Common myeloid progenitor, CD34-positive (primary cell): ENCODE measurements around the gene TNRC6B.

ENCODE experiments used
- CTCF ChIA-PET: fragments of 350-600 bp; sonication (Branson Sonifier 250); formaldehyde crosslinking; loops from one replicate; lab custom pipeline; 2021; ENCODE audit warnings: antibody characterized with exemption; lab: Charles Lee
- POLR2A ChIA-PET: fragments of 350-600 bp; sonication (Branson Sonifier 250); formaldehyde crosslinking; loops from one replicate; lab custom pipeline; 2021; ENCODE audit warnings: antibody characterized with exemption; lab: Charles Lee
- DNase-seq, 3 donors: peaks; one replicate each; pipeline versions ENCODE4 v3.0.0 to v3.0.0-alpha.2; 2013
- H3K27ac ChIP-seq, 2 experiments: 1 replicate in 1 of 2; 2 replicates in 1 of 2; pipeline ENCODE4 v1.7.0; 2013; ENCODE audit warnings: inconsistent platforms in 2 of 2, low read length in 2 of 2, mild to moderate bottlenecking in 2 of 2, low read depth in 1 of 2, moderate library complexity in 1 of 2; ENCODE audit not compliant: severe bottlenecking in 2 of 2, insufficient read depth in 1 of 2, poor library complexity in 1 of 2
- H3K27me3 ChIP-seq, 5 experiments: replicated peaks in 2 of 5; 1 replicate in 3 of 5; 2 replicates in 2 of 5; pipeline versions ENCODE4 v1.6.1 to v1.7.0; 2013; ENCODE audit warnings: low read length in 4 of 5, mild to moderate bottlenecking in 2 of 5, moderate library complexity in 2 of 5, inconsistent platforms in 1 of 5; ENCODE audit not compliant: insufficient read depth in 5 of 5, control insufficient read depth in 4 of 5
- H3K36me3 ChIP-seq, 4 experiments: 1 replicate in 2 of 4; 2 replicates in 2 of 4; pipeline versions ENCODE4 v1.6.1 to v1.7.0; 2013; ENCODE audit warnings: low read length in 3 of 4, control low read depth in 1 of 4, mild to moderate bottlenecking in 1 of 4; ENCODE audit not compliant: control insufficient read depth in 4 of 4, insufficient read depth in 4 of 4
- H3K4me1 ChIP-seq, 4 experiments: 1 replicate in 3 of 4; 2 replicates in 1 of 4; pipeline versions ENCODE4 v1.6.1 to v1.7.1; 2013; ENCODE audit warnings: low read length in 3 of 4, mild to moderate bottlenecking in 3 of 4, control low read depth in 1 of 4, inconsistent platforms in 1 of 4, moderate library complexity in 1 of 4; ENCODE audit not compliant: control insufficient read depth in 4 of 4, insufficient read depth in 4 of 4; ENCODE audit errors: control extremely low read depth in 1 of 4
- H3K4me3 ChIP-seq, 7 experiments: 1 replicate in 4 of 7; 2 replicates in 3 of 7; pipeline versions ENCODE4 v1.5.1 to v1.7.0; 2013; ENCODE audit warnings: mild to moderate bottlenecking in 7 of 7, low read length in 6 of 7, moderate library complexity in 6 of 7, inconsistent platforms in 2 of 7, low read depth in 2 of 7, control low read depth in 1 of 7; ENCODE audit not compliant: insufficient read depth in 4 of 7, control insufficient read depth in 1 of 7; ENCODE audit errors: extremely low read depth in 1 of 7
- H3K9me3 ChIP-seq, 5 experiments: 1 replicate in 4 of 5; 2 replicates in 1 of 5; pipeline versions ENCODE4 v1.6.1 to v1.7.1; 2013; ENCODE audit warnings: low read length in 4 of 5, mild to moderate bottlenecking in 2 of 5, inconsistent platforms in 1 of 5, low read depth in 1 of 5, moderate library complexity in 1 of 5; ENCODE audit not compliant: control insufficient read depth in 4 of 5, insufficient read depth in 2 of 5; ENCODE audit errors: control extremely low read depth in 1 of 5
- WGBS: methylation state at CpG from one replicate; pipeline ENCODE4 v1.1.5; 2013; ENCODE audit not compliant: insufficient coverage; 5-methylcytosine and 5-hydroxymethylcytosine counted together

Gene TNRC6B

GRCh38 chr22:40383905-40384304, 206.2 kb downstream of the TNRC6B start:
- H3K9me3 ChIP-seq = no peaks in the 10 kb centered on the region
- ChIA-PET POLR2A (interaction anchor here (0.9 kb wide), 1 partner anchor 17 kb away, joined by 4 read pairs; no protein-coding TSS in a partner anchor), CTCF (interaction anchor here (1.0 kb wide), 1 partner anchor 9 kb away, joined by 3 read pairs; no protein-coding TSS in a partner anchor)
- no peak overlapping the region for H3K4me3 ChIP-seq
- no peak overlapping the region for H3K27ac ChIP-seq
- 60% methylated on average over 1 of the region's 3 CpGs for WGBS
- H3K36me3 ChIP-seq = peaks cover 0 to 2% (median 0%) of the 10 kb centered on the region in 4 experiments
- H3K4me1 ChIP-seq = peaks cover 10 to 52% (median 25%) of the 10 kb centered on the region in 4 experiments
- no peaks in the 10 kb centered on the region for H3K27me3 ChIP-seq
- DNase-seq = peak in 1 of 3 donors; percentile 35

- peaks cover 0 to 2% (median 0%) of the 10 kb centered on the region in 4 experiments for H3K36me3 ChIP-seq
- peak overlapping the region in 6 of 7 experiments; percentile 44 to 79 (median 53) for H3K4me3 ChIP-seq
- no peaks in the 10 kb centered on the region for H3K27me3 ChIP-seq
- no peaks in the 10 kb centered on the region for H3K9me3 ChIP-seq
- ChIA-PET POLR2A (interaction anchor here (0.7 kb wide), 1 partner anchor 13 kb away, joined by 3 read pairs; no protein-coding TSS in a partner anchor), CTCF (interaction anchor here (0.6 to 1.4 kb wide), 5 partner anchors 10 to 121 kb away, joined by 3 to 8 read pairs (median 4); no protein-coding TSS in a partner anchor)
- H3K27ac ChIP-seq = peak overlapping the region; percentile 46 to 70
- DNase-seq = peak; percentile 59 to 90 (median 85)
- WGBS = 6% methylated on average over 9 of the region's 10 CpGs
- peaks cover 10 to 52% (median 26%) of the 10 kb centered on the region in 4 experiments for H3K4me1 ChIP-seq
These were observed 207.5 kb downstream of the TNRC6B start for GRCh38 chr22:40385036-40385782.
